H1 (cell line): Measurements from ENCODE around the gene TAS1R3.

ENCODE experiments used
- EGR1 ChIP-seq: IDR thresholded peaks from 2 replicates; pipeline ENCODE4 v1.6.1; 2011; ENCODE audit warnings: low read depth, low read length, borderline replicate concordance
- EP300 ChIP-seq, 2 experiments: IDR thresholded peaks; 1 replicate in 1 of 2; 2 replicates in 1 of 2; pipeline ENCODE4 v1.6.1; 2011 to 2012; ENCODE audit warnings: low read depth in 2 of 2, low read length in 2 of 2, mild to moderate bottlenecking in 2 of 2, borderline replicate concordance in 1 of 2, inconsistent platforms in 1 of 2, moderate library complexity in 1 of 2
- EZH2 ChIP-seq: fragments of 200-600 bp; sonication (generic); IDR thresholded peaks from 2 replicates; pipeline ENCODE4 v1.7.1; 2012; ENCODE audit warnings: low read depth, mild to moderate bottlenecking, moderate library complexity, low read length, inconsistent platforms; ENCODE audit not compliant: severe bottlenecking
- JUND ChIP-seq: IDR thresholded peaks from 2 replicates; pipeline ENCODE4 v1.6.1; 2011; ENCODE audit warnings: mild to moderate bottlenecking, improper control_type of control experiment, low read length
- NANOG ChIP-seq: IDR thresholded peaks from 2 replicates; pipeline ENCODE4 v1.6.1; 2011; ENCODE audit warnings: low read length, low read depth, mild to moderate bottlenecking, inconsistent platforms; ENCODE audit not compliant: insufficient read depth, poor library complexity, severe bottlenecking
- NRF1 ChIP-seq: IDR thresholded peaks from 2 replicates; pipeline ENCODE4 v1.6.1; 2011; ENCODE audit warnings: mild to moderate bottlenecking, low read depth, low read length, improper control_type of control experiment
- POLR2A ChIP-seq, 2 experiments: IDR thresholded peaks; 1 replicate in 1 of 2; 2 replicates in 1 of 2; pipeline ENCODE4 v1.6.1; 2011; ENCODE audit warnings: low read depth in 2 of 2, low read length in 2 of 2, mild to moderate bottlenecking in 2 of 2; ENCODE audit errors: control extremely low read depth in 1 of 2
- POLR2AphosphoS5 ChIP-seq: IDR thresholded peaks from 2 replicates; pipeline ENCODE4 v1.6.1; 2011; ENCODE audit warnings: low read depth, low read length
- SRF ChIP-seq: IDR thresholded peaks from 2 replicates; pipeline ENCODE4 v1.6.1; 2011; ENCODE audit warnings: mild to moderate bottlenecking, low read depth, low read length, moderate library complexity
- TAF1 ChIP-seq: IDR thresholded peaks from 2 replicates; pipeline ENCODE4 v1.6.1; 2011; ENCODE audit warnings: mild to moderate bottlenecking, low read depth, low read length
- ZNF274 ChIP-seq: IDR thresholded peaks from 2 replicates; pipeline ENCODE4 v1.7.0; 2012; ENCODE audit warnings: low read length, borderline replicate concordance; ENCODE audit errors: extremely low read depth
- TF ChIP-seq, protein P1 (sequence below), 3 experiments: IDR thresholded peaks; 1 replicate in 2 of 3; 2 replicates in 1 of 3; pipeline versions ENCODE4 v1.5.1 to v1.6.1; 2011; ENCODE audit warnings: low read length in 3 of 3, mild to moderate bottlenecking in 3 of 3, inconsistent platforms in 2 of 3, low read depth in 1 of 3, moderate library complexity in 1 of 3; ENCODE audit not compliant: insufficient read depth in 1 of 3; ENCODE audit errors: control extremely low read depth in 1 of 3

DNA sequence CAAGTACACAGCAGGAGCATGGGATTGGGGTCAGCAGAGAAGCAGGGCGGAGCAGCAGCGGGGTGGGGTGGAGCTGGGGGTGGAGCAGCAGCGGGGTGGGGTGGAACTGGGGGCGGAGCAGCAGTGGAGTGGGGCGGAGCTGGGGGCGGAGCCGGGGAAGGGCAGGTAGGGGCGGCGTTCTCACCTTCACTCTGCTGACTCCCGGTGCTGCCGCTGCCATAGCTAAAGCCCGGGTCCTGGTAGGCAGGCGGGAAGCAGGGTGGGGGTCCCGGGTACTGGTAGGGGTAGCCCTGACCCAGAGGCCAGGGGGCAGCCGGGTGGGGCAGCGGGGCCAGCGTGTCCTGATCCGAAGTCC is 6.7 kb downstream of the TAS1R3 start:
- TF ChIP-seq EP300 (IDR thresholded peaks at IDR 0.05; ENCODE audit: borderline replicate concordance in 1 of 2, low read depth in 2 of 2, low read length in 2 of 2) (no peak), NANOG (no peak), POLR2AphosphoS5 (no peak), POLR2A (IDR thresholded peaks at IDR 0.05; ENCODE audit: control extremely low read depth in 1 of 2, low read depth in 2 of 2, low read length in 2 of 2) (no peak), ZNF274 (no peak), SRF (no peak), TAF1 (0 out of 2 replicates have a peak, but pooled peaks have one; percentile 8), JUND (no peak), EZH2 (no peak), NRF1 (no peak), EGR1 (no peak)
- TF ChIP-seq, protein P1, sequence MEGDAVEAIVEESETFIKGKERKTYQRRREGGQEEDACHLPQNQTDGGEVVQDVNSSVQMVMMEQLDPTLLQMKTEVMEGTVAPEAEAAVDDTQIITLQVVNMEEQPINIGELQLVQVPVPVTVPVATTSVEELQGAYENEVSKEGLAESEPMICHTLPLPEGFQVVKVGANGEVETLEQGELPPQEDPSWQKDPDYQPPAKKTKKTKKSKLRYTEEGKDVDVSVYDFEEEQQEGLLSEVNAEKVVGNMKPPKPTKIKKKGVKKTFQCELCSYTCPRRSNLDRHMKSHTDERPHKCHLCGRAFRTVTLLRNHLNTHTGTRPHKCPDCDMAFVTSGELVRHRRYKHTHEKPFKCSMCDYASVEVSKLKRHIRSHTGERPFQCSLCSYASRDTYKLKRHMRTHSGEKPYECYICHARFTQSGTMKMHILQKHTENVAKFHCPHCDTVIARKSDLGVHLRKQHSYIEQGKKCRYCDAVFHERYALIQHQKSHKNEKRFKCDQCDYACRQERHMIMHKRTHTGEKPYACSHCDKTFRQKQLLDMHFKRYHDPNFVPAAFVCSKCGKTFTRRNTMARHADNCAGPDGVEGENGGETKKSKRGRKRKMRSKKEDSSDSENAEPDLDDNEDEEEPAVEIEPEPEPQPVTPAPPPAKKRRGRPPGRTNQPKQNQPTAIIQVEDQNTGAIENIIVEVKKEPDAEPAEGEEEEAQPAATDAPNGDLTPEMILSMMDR (IDR thresholded peaks at IDR 0.05; ENCODE audit: control extremely low read depth in 1 of 3, insufficient read depth in 1 of 3, low read depth in 1 of 3, low read length in 3 of 3), result no peak
